Gastroesophageal sphincter (tissue), 3 donors: ENCODE measurements around the gene ZGLP1.

ENCODE experiments used
- CTCF ChIP-seq, 4 experiments: fragments of 200-600 bp in 2 of 4; fragments of 450-650 bp in 2 of 4; sonication (generic) in 1 of 4; IDR thresholded peaks; one replicate each; pipeline ENCODE4 v1.5.1; 2017 to 2019; ENCODE audit warnings: antibody characterized with exemption in 4 of 4, mild to moderate bottlenecking in 2 of 4, moderate library complexity in 2 of 4
- EP300 ChIP-seq: sonication (generic); formaldehyde crosslinking; IDR thresholded peaks from one replicate; pipeline ENCODE4 v1.6.1; 2017; ENCODE audit warnings: antibody characterized with exemption, mild to moderate bottlenecking

GRCh38 chr19:10339977-10340376 lies 30.4 kb upstream of the ZGLP1 start:
- TF ChIP-seq CTCF (IDR thresholded peaks at IDR 0.05), result no peak
- no peak for TF ChIP-seq EP300
